GM21576 (cell line): ENCODE measurements around the gene PROK1.
"Not testable (repeated sequence)": the region's sequence is repeated elsewhere in the genome, so short reads cannot be mapped to it uniquely, and the experiment has no call there.

Source experiments
- ATAC-seq: cut with Tn5 transposase; IDR thresholded peaks from one replicate; pipeline ENCODE4 v1.9.1; 2021; ENCODE audit warnings: mild to moderate bottlenecking, moderate library complexity; ENCODE audit not compliant: unreplicated experiment

Gene PROK1

GRCh38 chr1:110450929-110451328 lies at the start of gene PROK1:
Gene PROK1, plus strand, starts transcription at chr1:110451149. Its CDS starts 68 bp downstream, at chr1:110451217.
- ATAC-seq: no peak

- ATAC-seq: no peak
Measured at GRCh38 chr1:110403805-110404204, 47.1 kb upstream of the PROK1 start.

GRCh38 chr1:110404401-110404800 lies 46.5 kb upstream of the PROK1 start:
- no peak for ATAC-seq

GRCh38 chr1:110406407-110406806 lies 44.5 kb upstream of the PROK1 start:
- ATAC-seq: not testable (repeated sequence)

- ATAC-seq: peak; percentile 85
Measured at GRCh38 chr1:110407260-110408210, 43.4 kb upstream of the PROK1 start, which contains the start of gene LAMTOR5. Gene LAMTOR5, minus strand, starts transcription at chr1:110407694. Its CDS starts 74 bp downstream, at chr1:110407620.

GRCh38 chr1:110408488-110408887 lies 42.5 kb upstream of the PROK1 start:
- ATAC-seq: no peak

- ATAC-seq: no peak
Measured at GRCh38 chr1:110409316-110409715, 41.6 kb upstream of the PROK1 start.

- no peak for ATAC-seq
Measured at GRCh38 chr1:110411173-110411735, 39.7 kb upstream of the PROK1 start.

GRCh38 chr1:110412576-110412975 lies 38.4 kb upstream of the PROK1 start:
- no peak for ATAC-seq

- not testable (repeated sequence) for ATAC-seq
Measured at GRCh38 chr1:110413045-110413444, 37.9 kb upstream of the PROK1 start.

GRCh38 chr1:110418729-110419128 lies 32.2 kb upstream of the PROK1 start:
- no peak for ATAC-seq

- no peak for ATAC-seq
Measured at GRCh38 chr1:110420023-110420662, 30.8 kb upstream of the PROK1 start.

GRCh38 chr1:110420874-110421793 lies 29.8 kb upstream of the PROK1 start:
- no peak for ATAC-seq

GRCh38 chr1:110424699-110425611 lies 26.0 kb upstream of the PROK1 start:
- no peak for ATAC-seq

- no peak for ATAC-seq
Measured at GRCh38 chr1:110425612-110426152, 25.3 kb upstream of the PROK1 start.

- no peak for ATAC-seq
Measured at GRCh38 chr1:110426854-110427253, 24.1 kb upstream of the PROK1 start.

GRCh38 chr1:110428946-110429345 lies 22.0 kb upstream of the PROK1 start:
- no peak for ATAC-seq

GRCh38 chr1:110430366-110430765 lies 20.6 kb upstream of the PROK1 start:
- no peak for ATAC-seq

GRCh38 chr1:110430901-110431300 lies 20.0 kb upstream of the PROK1 start:
- no peak for ATAC-seq
